Osteocyte (in vitro differentiated cells): ENCODE data around the gene DIP2C. TPM values are rescaled to one million over a fixed set of nuclear protein-coding genes. Genes with fewer than 3 reads are reported as not detected.

ENCODE experiments used
- DNase-seq: peaks from one replicate; pipeline ENCODE4 v3.0.0; 2021; ENCODE audit warnings: mixed read lengths; ENCODE audit not compliant: unreplicated experiment; ENCODE audit errors: extremely low spot score
- H3K27ac Mint-ChIP-seq: one replicate; pipeline ENCODE4 v1.8.0; 2021; ENCODE audit warnings: mild to moderate bottlenecking, mixed read lengths; ENCODE audit not compliant: unreplicated experiment
- H3K27me3 Mint-ChIP-seq: one replicate; pipeline ENCODE4 v1.8.0; 2021; ENCODE audit warnings: mixed read lengths; ENCODE audit not compliant: unreplicated experiment
- H3K36me3 Mint-ChIP-seq: one replicate; pipeline ENCODE4 v1.8.0; 2021; ENCODE audit warnings: mixed read lengths; ENCODE audit not compliant: unreplicated experiment
- H3K4me1 Mint-ChIP-seq: one replicate; pipeline ENCODE4 v1.8.0; 2021; ENCODE audit warnings: mixed read lengths; ENCODE audit not compliant: unreplicated experiment
- H3K4me3 Mint-ChIP-seq: one replicate; pipeline ENCODE4 v1.8.0; 2021; ENCODE audit warnings: mild to moderate bottlenecking, moderate library complexity, mixed read lengths; ENCODE audit not compliant: unreplicated experiment
- H3K9me3 Mint-ChIP-seq: one replicate; pipeline ENCODE4 v1.8.0; 2021; ENCODE audit warnings: mixed read lengths; ENCODE audit not compliant: unreplicated experiment
- CTCF ChIP-seq: fragments of 200-600 bp; sonication (generic); IDR thresholded peaks from 2 replicates; pipeline ENCODE4 v1.5.0; 2021; ENCODE audit warnings: antibody characterized with exemption, mild to moderate bottlenecking, moderate library complexity
- total RNA-seq: library from RNA; stranded (reverse); gene quantifications from 2 replicates; pipeline ENCODE4 v1.2.1, GENCODE V29; 2021

Gene DIP2C
- total RNA-seq, 1 donor from 2014 or later: 36.8 TPM

DNA sequence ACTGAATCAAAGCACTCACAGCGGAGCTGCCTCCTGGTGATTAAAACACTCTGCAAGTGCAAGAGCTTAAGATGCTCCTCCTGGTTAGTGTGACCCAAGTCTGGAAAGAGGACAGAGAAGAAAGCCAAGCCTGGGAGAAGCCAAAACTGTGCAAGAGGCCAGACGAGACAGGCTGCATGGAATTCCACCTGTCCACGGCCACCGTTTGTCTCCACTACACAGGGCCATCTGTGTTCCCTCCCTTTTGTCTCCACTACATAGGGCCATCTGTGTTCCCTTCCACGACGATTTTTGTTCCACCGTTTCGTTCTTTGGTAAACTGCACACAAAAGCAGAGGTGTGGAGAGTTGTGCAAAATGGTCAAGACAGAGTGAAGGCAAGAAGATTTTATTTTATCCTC lies 233.0 kb downstream of the DIP2C start:
- DNase-seq: no peak
- Mint-ChIP-seq H3K27me3 (no peaks in the 10 kb centered on the region), H3K4me1 (peaks cover 27% of the 10 kb centered on the region), H3K4me3 (no peak overlapping the region), H3K9me3 (no peaks in the 10 kb centered on the region), H3K27ac (peak overlapping the region; percentile 19), H3K36me3 (peaks cover 11% of the 10 kb centered on the region)
- TF ChIP-seq CTCF: no peak

GRCh38 chr10:454860-455259 lies 234.6 kb downstream of the DIP2C start:
- Mint-ChIP-seq H3K27ac (peak overlapping the region; percentile 69), H3K9me3 (no peaks in the 10 kb centered on the region), H3K27me3 (no peaks in the 10 kb centered on the region), H3K4me1 (peaks cover 29% of the 10 kb centered on the region), H3K36me3 (peaks cover 5% of the 10 kb centered on the region), H3K4me3 (no peak overlapping the region)
- TF ChIP-seq CTCF: no peak
- DNase-seq: no peak

GRCh38 chr10:453647-454046 lies 235.8 kb downstream of the DIP2C start:
- Mint-ChIP-seq H3K4me3 (no peak overlapping the region), H3K27me3 (no peaks in the 10 kb centered on the region), H3K27ac (no peak overlapping the region), H3K9me3 (no peaks in the 10 kb centered on the region), H3K36me3 (no peaks in the 10 kb centered on the region), H3K4me1 (peaks cover 29% of the 10 kb centered on the region)
- TF ChIP-seq CTCF: no peak
- no peak for DNase-seq

DNA sequence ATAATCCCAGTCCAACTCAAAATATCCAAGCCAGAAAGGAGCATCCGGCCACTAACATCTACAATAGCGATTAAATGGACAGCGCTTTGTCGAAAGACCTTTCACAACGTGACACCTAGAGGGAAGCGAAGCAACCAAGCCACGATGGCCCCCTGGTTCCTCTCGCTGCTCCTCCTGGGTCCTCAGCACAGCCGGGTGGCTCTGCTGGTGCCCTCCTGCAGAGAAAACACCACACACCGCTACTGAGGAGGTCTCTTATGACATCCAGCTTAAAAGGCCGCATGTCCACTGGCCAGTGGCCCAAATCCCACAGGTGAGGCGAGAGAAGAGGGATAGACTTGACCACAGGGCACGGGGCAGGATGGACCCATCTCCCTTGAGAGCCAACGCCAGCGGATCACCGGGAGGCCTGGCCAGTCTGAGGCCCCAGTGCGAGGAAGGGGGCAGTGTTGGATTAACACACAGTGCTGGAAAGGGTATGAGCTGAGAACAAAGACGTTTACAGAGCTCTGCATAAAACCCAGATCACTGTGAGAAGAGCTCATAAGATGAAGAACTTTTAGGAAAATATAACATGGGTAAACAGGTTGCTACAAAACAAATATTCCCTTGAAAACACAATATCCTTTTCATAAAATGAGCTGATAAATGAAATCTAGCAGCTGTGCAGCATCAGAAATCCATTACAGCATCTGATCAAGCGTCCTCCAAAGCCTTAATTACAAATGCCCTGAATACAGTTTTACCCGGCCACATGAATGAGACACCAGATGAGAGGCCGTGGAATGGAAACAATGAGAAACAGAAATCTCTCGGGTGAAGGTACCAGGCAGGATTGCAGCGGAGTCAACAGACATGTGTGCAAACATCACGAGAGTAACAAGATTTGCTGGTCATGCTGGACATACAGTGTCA lies 236.7 kb downstream of the DIP2C start:
- H3K36me3 Mint-ChIP-seq: no peaks in the 10 kb centered on the region
- H3K4me1 Mint-ChIP-seq: peaks cover 29% of the 10 kb centered on the region
- no peak for DNase-seq
- no peak overlapping the region for H3K4me3 Mint-ChIP-seq
- no peaks in the 10 kb centered on the region for H3K27me3 Mint-ChIP-seq
- H3K27ac Mint-ChIP-seq: no peak overlapping the region
- TF ChIP-seq CTCF: no peak
- no peaks in the 10 kb centered on the region for H3K9me3 Mint-ChIP-seq

GRCh38 chr10:451856-452255 lies 237.6 kb downstream of the DIP2C start:
- peaks cover 28% of the 10 kb centered on the region for H3K4me1 Mint-ChIP-seq
- H3K9me3 Mint-ChIP-seq: no peaks in the 10 kb centered on the region
- no peak overlapping the region for H3K4me3 Mint-ChIP-seq
- no peak for DNase-seq
- no peaks in the 10 kb centered on the region for H3K27me3 Mint-ChIP-seq
- H3K27ac Mint-ChIP-seq: no peak overlapping the region
- no peaks in the 10 kb centered on the region for H3K36me3 Mint-ChIP-seq
- no peak for TF ChIP-seq CTCF
